Spinal cord (tissue), 10 donors: Measurements from ENCODE around the gene PLGLB2. TPM values are rescaled to one million over a fixed set of nuclear protein-coding genes. Genes with fewer than 3 reads are reported as not detected.
"Not testable (repeated sequence)": the region's sequence is repeated elsewhere in the genome, so short reads cannot be mapped to it uniquely, and the experiment has no call there.

Experiments used
- DNase-seq, 6 donors: peaks; one replicate each; pipeline versions ENCODE4 v3.0.0 to v3.0.0-alpha.2; 2013 to 2015; ENCODE audit warnings: low spot score in 6 of 6, low read depth in 4 of 6
- H3K27ac ChIP-seq: one replicate; pipeline ENCODE4 v1.5.1; 2013; ENCODE audit warnings: low read depth, low read length, control low read depth
- H3K27me3 ChIP-seq: one replicate; pipeline ENCODE4 v1.6.1; 2013; ENCODE audit warnings: low read length; ENCODE audit not compliant: control insufficient read depth, insufficient read depth
- H3K36me3 ChIP-seq: one replicate; pipeline ENCODE4 v1.6.1; 2013; ENCODE audit warnings: low read length; ENCODE audit not compliant: control insufficient read depth, insufficient read depth
- H3K4me1 ChIP-seq: one replicate; pipeline ENCODE4 v1.6.1; 2013; ENCODE audit warnings: low read length; ENCODE audit not compliant: control insufficient read depth, insufficient read depth
- H3K4me3 ChIP-seq: one replicate; pipeline ENCODE4 v1.5.1; 2013; ENCODE audit warnings: low read depth, low read length, control low read depth
- H3K9me3 ChIP-seq: one replicate; pipeline ENCODE4 v1.6.1; 2013; ENCODE audit warnings: low read length; ENCODE audit not compliant: control insufficient read depth, insufficient read depth
- whole genome bisulfite sequencing: methylation state at CpG from one replicate; pipeline ENCODE4 v1.1.5; 2013; ENCODE audit warnings: missing lambda C conversion rate; ENCODE audit not compliant: insufficient coverage; 5-methylcytosine and 5-hydroxymethylcytosine counted together
- long read RNA-seq, 4 donors: transcript quantifications; one replicate each; lab custom pipeline, GENCODE V29; 2026
- polyA plus RNA-seq, 2 donors: library from polyadenylated mRNA; unstranded; fragments of 120-200 nt; gene quantifications; one replicate each; pipeline ENCODE4 v1.2.1, GENCODE V29; 2013; ENCODE audit not compliant: insufficient read length in 2 of 2
- total RNA-seq, 2 donors: library from RNA; depleted of rRNA in 1 of 2; stranded (reverse); fragments of 120-200 nt in 1 of 2; fragments of >200 nt in 1 of 2; gene quantifications; one replicate each; pipeline versions ENCODE4 v1.2.3 to v1.2.4, GENCODE V29; 2013 to 2014
- donor health status: healthy.

Gene PLGLB2
- total RNA-seq (1 to 10 TPM; 2.5 to 4.6 TPM), polyA plus RNA-seq (1 to 10 TPM; 3.7 to 5.9 TPM)
- long read RNA-seq, donor 1, partial matches to known transcripts = 0 of 2 reads
- long read RNA-seq, donor 1, other reads (novel, unspliced or antisense) = 0 of 2 reads
- long read RNA-seq, donor 2 = 0 reads
- long read RNA-seq, donor 3, partial matches to known transcripts = 0 of 1 reads
- long read RNA-seq, donor 3, other reads (novel, unspliced or antisense) = 0 of 1 reads
- long read RNA-seq, donor 4 = 0 reads

DNA sequence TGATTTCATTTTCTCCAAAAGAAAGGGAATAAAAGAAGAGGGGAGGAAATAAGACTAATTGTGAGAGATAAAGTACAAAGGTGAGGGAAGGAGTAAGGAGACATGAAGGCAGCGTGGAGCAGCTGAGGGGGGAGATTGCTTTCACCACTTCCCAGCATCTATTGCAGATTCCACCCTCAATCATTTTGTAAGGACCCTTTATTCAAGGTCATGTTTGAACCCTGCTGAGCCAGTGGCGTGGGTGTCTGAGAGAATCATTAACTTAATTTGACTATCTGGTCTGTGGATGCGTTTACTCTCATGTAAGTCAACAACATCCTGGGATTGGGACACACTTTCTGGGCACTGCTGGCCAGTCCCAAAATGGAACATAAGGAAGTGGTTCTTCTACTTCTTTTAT is at the start of gene PLGLB2:
Gene PLGLB2 (plus strand): TSS at position 297 of the 400 bp plus-strand sequence. CDS start 67 bp downstream, at position 364.
- not testable (repeated sequence) for H3K9me3 ChIP-seq, H3K4me1 ChIP-seq, DNase-seq, H3K27ac ChIP-seq, H3K36me3 ChIP-seq, H3K4me3 ChIP-seq, H3K27me3 ChIP-seq
- WGBS = no CpG with 5 or more reads among the region's 3 CpGs

DNA sequence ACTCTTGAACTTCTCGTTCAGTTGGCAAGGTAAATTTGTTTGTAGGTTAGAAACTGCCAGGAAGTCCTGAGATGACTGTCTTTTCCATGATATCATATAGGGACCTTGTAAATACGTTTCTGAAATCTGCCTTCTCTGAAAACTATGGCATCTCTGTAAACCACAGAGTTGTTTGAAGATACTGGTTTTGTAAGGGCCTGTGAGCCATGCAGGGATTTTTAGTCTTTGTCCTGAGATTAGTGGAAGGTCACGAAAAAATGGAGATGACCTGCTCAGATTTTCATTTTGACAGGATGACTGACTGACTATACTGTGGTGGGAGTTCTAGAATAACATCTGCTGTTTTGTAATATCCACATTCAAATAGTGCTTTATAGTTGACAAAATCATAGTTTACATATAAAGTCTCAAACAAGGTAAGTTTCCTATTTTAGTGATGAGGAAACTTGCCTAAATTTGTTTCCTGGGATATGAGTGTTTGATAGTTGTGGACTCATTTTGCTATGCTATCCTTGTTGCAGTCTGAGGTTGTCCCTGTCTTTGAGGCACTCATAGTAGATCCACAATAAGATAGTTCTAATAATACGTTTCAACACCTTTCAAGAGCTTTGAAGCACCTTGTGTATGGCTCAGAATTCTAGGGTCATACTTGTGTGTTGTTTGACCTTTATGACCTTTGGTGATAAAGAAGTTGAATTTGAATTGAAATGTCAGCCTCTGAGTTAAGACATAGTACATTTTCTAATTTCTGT is 43.1 kb upstream of the PLGLB2 start:
- WGBS = 100% methylated on average over 1 of the region's 4 CpGs
- H3K27ac ChIP-seq, H3K9me3 ChIP-seq, H3K36me3 ChIP-seq, DNase-seq, H3K4me3 ChIP-seq, H3K4me1 ChIP-seq, H3K27me3 ChIP-seq: not testable (repeated sequence)

DNA sequence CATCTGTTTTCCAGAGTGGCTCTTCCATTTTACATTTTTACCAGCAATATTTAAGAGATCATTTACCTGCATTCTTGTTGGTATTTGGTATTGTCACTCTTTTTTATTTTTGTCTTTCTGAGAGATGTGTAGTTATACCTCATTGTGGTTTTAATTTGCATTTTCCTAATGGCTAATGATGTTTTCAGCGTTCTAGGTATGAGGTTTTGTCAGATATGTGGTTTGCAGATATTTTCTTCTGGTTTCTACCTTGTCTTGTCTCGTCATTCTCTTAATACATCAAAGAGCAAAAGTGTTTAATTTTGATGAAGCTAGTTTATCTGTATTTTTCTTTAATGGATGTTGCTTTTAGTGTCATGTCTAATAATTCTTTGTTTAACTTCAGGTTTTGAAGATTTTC is 39.5 kb upstream of the PLGLB2 start:
- not testable (repeated sequence) for H3K27me3 ChIP-seq, DNase-seq, H3K36me3 ChIP-seq, H3K9me3 ChIP-seq, H3K4me3 ChIP-seq, H3K4me1 ChIP-seq, H3K27ac ChIP-seq
- no CpG with 5 or more reads among the region's 2 CpGs for WGBS

DNA sequence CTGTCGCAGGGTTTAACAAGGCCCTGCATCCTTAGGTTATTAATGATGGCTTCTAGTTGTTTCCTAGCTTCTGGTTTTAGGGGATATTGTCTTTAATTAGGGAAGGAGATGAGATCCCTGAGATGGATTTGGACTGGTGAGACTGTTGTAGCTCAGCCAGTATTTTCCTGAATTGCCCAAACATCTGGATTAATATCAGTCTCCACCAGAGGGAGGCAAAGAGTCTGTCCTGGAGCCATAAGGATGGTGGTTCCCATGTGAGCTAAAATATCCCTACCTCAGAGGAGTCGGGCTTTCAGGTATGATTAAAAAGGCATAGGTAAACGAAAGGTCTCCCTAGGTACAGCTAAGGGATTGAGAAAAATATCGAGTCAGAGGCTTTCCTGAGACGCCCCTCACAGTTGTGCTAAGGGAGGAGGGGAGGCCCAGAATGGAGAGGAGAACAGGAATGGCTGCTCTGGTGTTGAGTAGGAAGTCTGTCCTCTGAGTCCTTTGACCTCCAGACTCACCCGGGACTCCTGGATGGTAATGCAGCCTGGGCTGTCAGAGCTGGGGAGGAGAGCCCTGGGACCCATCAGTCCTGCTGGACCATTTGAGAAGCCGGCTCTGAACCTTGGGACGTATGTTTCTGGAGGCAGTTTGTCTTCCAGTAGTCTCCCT is 19.8 kb upstream of the PLGLB2 start:
- WGBS = no CpG with 5 or more reads among the region's 8 CpGs
- not testable (repeated sequence) for H3K4me1 ChIP-seq, H3K27me3 ChIP-seq, H3K4me3 ChIP-seq, H3K27ac ChIP-seq, DNase-seq, H3K9me3 ChIP-seq, H3K36me3 ChIP-seq

DNA sequence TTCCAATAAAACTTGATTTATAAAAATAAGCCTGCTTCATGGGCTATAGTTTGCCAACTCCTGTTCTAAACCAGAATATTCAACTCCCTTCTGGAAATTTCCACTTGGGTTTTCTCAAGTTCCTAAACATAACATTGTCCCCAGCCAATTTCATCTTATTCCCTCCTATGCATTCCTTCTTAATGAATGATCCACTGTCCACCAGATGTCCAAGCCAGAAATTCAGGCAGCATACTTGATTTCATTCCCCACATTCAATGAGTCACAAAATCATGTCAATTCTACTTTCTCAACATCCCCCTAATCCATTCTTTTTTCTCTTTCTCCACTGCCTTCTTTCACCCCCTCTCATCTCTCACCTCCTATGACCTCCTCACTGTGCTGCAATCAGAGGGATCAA is 7.0 kb upstream of the PLGLB2 start:
- H3K27me3 ChIP-seq, H3K9me3 ChIP-seq, DNase-seq, H3K36me3 ChIP-seq, H3K4me3 ChIP-seq, H3K27ac ChIP-seq, H3K4me1 ChIP-seq: not testable (repeated sequence)

DNA sequence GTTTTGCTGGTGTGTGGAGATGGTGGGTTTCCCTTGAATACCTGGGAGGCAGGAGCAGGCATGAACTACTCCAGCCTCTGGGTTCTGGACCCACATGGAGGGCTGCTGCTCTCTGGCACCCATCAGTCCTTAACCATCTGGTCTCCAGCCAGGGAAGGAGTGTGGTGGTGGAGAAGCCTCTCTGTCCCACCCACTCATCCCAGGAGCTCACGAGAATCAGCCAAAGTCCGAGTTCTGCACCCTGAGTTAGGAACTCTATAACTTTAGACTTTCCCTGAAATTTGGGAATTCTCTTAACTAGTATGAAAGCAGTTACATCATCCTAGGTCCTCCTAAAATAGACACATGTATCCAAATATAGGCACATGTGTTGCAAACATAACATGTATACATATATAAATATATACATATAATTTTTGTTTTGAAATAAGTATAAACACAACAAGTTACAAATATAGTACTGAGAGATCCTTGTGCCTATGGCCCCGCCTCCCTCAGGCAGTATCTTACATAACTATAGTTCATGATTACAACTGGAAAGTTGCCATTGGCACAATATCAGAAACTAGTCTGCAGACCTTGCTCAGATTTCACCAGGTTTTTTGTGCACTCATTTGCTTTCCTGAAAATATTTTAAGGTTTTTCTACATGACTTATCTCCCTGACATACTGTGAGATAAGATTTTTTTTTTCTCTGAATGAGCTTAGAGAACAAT is 5.3 kb upstream of the PLGLB2 start:
- not testable (repeated sequence) for DNase-seq, H3K9me3 ChIP-seq, H3K27ac ChIP-seq, H3K4me1 ChIP-seq, H3K27me3 ChIP-seq, H3K4me3 ChIP-seq, H3K36me3 ChIP-seq
- no CpG with 5 or more reads among the region's 3 CpGs for WGBS

DNA sequence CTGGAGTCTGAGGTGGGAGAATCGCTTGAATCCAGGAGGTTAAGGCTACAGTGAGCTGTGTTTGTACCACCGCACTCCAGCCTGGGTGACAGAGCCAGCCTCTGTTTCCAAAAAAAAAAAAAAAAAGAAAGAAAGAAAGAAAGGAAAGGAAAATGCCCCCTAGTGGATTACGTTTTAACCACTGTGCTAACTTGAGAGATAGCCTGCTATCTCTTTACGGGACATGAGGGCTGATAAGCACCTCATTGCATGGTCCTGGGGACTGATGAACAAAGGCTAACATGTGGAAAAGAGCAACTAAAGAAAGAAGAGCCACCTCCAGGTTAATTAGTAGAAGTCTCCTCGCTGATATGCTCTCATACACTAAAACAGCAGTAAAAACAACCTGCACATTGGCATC is 4.2 kb upstream of the PLGLB2 start:
- H3K9me3 ChIP-seq = not testable (repeated sequence)

DNA sequence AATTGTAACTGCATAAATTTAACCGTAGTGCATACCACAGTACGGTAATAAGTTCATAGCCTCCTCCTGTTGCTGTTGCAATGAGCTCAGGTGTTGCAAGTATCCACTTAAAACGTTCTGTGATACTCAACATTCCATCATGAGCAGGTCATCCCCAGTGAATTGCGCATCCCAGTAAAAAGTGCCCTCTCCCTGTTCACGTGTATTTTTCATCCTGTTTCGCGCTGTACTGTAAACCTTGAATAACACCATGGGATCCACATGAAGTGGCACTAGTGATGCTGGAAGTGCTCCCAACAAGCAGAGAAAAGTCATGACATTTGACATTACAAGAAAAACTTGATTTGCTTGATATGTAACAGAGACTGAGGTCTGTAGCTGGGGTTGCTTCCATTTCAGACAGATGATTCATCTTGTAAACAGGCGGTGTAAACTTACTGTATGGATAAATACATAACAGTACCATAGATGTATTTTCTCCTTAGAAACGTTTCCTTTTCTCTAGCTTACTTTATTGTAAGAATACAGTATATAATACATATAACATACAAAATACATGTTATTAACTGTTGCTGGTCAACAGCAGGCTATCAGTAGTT is 2.4 kb upstream of the PLGLB2 start:
- not testable (repeated sequence) for H3K36me3 ChIP-seq, H3K27me3 ChIP-seq, H3K9me3 ChIP-seq, H3K27ac ChIP-seq, H3K4me1 ChIP-seq, DNase-seq, H3K4me3 ChIP-seq
- 91% methylated on average over 4 of the region's 9 CpGs for WGBS

More for the DNA sequence above, 4.2 kb upstream of the PLGLB2 start:
- H3K27ac ChIP-seq, H3K4me1 ChIP-seq, DNase-seq, H3K36me3 ChIP-seq, H3K4me3 ChIP-seq, H3K27me3 ChIP-seq: not testable (repeated sequence)
- WGBS = no CpG with 5 or more reads among the region's 5 CpGs

DNA sequence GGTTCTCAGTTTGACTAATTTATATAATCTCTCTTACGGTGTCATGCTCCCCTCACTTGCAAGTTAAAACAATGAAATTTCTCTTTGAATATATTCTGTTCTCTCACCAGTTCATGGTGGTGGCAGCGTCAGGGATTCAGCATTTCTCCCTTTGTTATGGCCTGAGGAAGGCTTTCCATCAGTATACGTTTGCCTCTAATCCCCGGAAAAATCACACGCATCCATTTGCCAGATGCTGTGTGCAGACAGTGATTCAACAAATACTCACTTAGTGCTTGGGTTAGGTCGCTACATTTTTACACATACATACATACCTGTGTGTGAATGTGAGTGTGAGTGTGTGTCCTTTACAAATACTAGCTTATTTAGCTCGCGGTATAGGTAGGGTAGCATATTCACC is 637 bp downstream of the PLGLB2 start:
- H3K4me3 ChIP-seq, H3K9me3 ChIP-seq, H3K4me1 ChIP-seq, H3K27ac ChIP-seq, H3K36me3 ChIP-seq, DNase-seq, H3K27me3 ChIP-seq: not testable (repeated sequence)
- WGBS = no CpG with 5 or more reads among the region's 8 CpGs
